Measurements from ENCODE around the gene TEX14. TPM values are rescaled to one million over a fixed set of nuclear protein-coding genes. Genes with fewer than 3 reads are reported as not detected.

Gene TEX14
- total and polyA plus RNA-seq, 2 donors (not counting 3 experiments of a cell fraction or from before 2014, with no cell fraction given) = 0.10 TPM; not detected in 1

- no peaks in the 10 kb centered on the region for H3K9me3 ChIP-seq (replicated peaks; ENCODE audit: control insufficient read depth, insufficient read depth, low read length)
- no peak overlapping the region for H3K9ac ChIP-seq (replicated peaks; ENCODE audit: extremely low read depth, insufficient read depth, low read length)
- H3K4me2 ChIP-seq (ENCODE audit: insufficient read depth, low read length) = no peak overlapping the region
- TF ChIP-seq POLR2AphosphoS5 (IDR thresholded peaks at IDR 0.05; ENCODE audit: insufficient read depth, low read depth, low read length) = no peak
- no peak for TF ChIP-seq POLR2A (IDR thresholded peaks at IDR 0.05; ENCODE audit: low read depth, low read length)
- no peak for TF ChIP-seq MAX (IDR thresholded peaks at IDR 0.05; ENCODE audit: insufficient read depth, insufficient read length)
- TF ChIP-seq FOS (IDR thresholded peaks at IDR 0.05; ENCODE audit: borderline replicate concordance, insufficient read depth, low read length) = no peak
- TF ChIP-seq EZH2 (IDR thresholded peaks at IDR 0.05; ENCODE audit: borderline replicate concordance, low read depth, low read length, severe bottlenecking) = no peak
- no peak for TF ChIP-seq GATA2 (IDR thresholded peaks at IDR 0.05; ENCODE audit: insufficient read depth, insufficient read length, low read depth, low read length)
- TF ChIP-seq JUN (IDR thresholded peaks at IDR 0.05; ENCODE audit: borderline replicate concordance, insufficient read depth, insufficient read length, low read depth) = no peak
- TF ChIP-seq, protein P1, sequence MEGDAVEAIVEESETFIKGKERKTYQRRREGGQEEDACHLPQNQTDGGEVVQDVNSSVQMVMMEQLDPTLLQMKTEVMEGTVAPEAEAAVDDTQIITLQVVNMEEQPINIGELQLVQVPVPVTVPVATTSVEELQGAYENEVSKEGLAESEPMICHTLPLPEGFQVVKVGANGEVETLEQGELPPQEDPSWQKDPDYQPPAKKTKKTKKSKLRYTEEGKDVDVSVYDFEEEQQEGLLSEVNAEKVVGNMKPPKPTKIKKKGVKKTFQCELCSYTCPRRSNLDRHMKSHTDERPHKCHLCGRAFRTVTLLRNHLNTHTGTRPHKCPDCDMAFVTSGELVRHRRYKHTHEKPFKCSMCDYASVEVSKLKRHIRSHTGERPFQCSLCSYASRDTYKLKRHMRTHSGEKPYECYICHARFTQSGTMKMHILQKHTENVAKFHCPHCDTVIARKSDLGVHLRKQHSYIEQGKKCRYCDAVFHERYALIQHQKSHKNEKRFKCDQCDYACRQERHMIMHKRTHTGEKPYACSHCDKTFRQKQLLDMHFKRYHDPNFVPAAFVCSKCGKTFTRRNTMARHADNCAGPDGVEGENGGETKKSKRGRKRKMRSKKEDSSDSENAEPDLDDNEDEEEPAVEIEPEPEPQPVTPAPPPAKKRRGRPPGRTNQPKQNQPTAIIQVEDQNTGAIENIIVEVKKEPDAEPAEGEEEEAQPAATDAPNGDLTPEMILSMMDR (IDR thresholded peaks at IDR 0.05; ENCODE audit: extremely low read depth in 1 of 2, insufficient read depth in 1 of 2, low read depth in 1 of 2, low read length in 2 of 2) = no peak
- TF ChIP-seq MYC (IDR thresholded peaks at IDR 0.05; ENCODE audit: low read depth, low read length) = no peak
- no peak overlapping the region for H3K4me3 ChIP-seq (replicated peaks in 1 of 3; ENCODE audit: insufficient read depth in 1 of 3, low read depth in 1 of 3, low read length in 3 of 3)
- POLR2A ChIA-PET = no interaction called here
- no peaks in the 10 kb centered on the region for H4K20me1 ChIP-seq (replicated peaks; ENCODE audit: control insufficient read depth, extremely low read depth, insufficient read depth, low read length)
- no TSS peak for BruUV-seq (replicated peaks)
- FAIRE-seq (no peak), DNase-seq (ENCODE audit: low read depth, low spot score) (peak; percentile 9)
- no peaks in the 10 kb centered on the region for H3K9me1 ChIP-seq (replicated peaks; ENCODE audit: control insufficient read depth, extremely low read depth, insufficient read depth, low read length)
- H2AFZ ChIP-seq (ENCODE audit: low read depth, low read length) = no peak overlapping the region
- H3K36me3 ChIP-seq (ENCODE audit: control insufficient read depth in 2 of 2, extremely low read depth in 1 of 2, insufficient read depth in 2 of 2, low read length in 2 of 2) = peaks cover 0 to 4% of the 10 kb centered on the region in 2 experiments
- peaks cover 18% of the 10 kb centered on the region for H3K4me1 ChIP-seq (ENCODE audit: control insufficient read depth, extremely low read depth, insufficient read depth, low read length)
- no peaks in the 10 kb centered on the region for H3K79me2 ChIP-seq (ENCODE audit: control insufficient read depth, insufficient read depth, low read length)
- no peak overlapping the region for H3K27ac ChIP-seq (ENCODE audit: insufficient read depth, low read depth, low read length)
- dilution Hi-C loops (cut with MboI; ENCODE audit: extremely low pct_ligation_motif_present, low sequenced_read_pairs) (loop anchor here (10.0 kb wide), 1 partner anchor 72 kb away; no protein-coding TSS in a partner anchor), intact Hi-C loops (cut with micrococcal nuclease) (no loop called here)
- CTCF ChIA-PET = interaction anchor here (1.1 kb wide), 1 partner anchor 298 kb away, joined by 3 read pairs; no protein-coding TSS in a partner anchor
- no peaks in the 10 kb centered on the region for H3K27me3 ChIP-seq (ENCODE audit: control insufficient read depth in 2 of 2, insufficient read depth in 2 of 2, low read length in 2 of 2)
These were observed 14.7 kb upstream of the TEX14 start for GRCh38 chr17:58706351-58707140.

All from endothelial cell of umbilical vein (primary cell).